ENCODE data around the gene CAMTA1.

CAMTA1 gene

GRCh38 chr1:7610936-7611335 is 825.7 kb downstream of the CAMTA1 start:
- no peak for DNase-seq (ENCODE audit: low read depth in 3 of 3)

- DNase-seq (ENCODE audit: low read depth in 3 of 3): no peak
These were observed 826.3 kb downstream of the CAMTA1 start for GRCh38 chr1:7611421-7612010.

GRCh38 chr1:7613106-7613850 is 828.0 kb downstream of the CAMTA1 start:
- DNase-seq (ENCODE audit: low read depth in 3 of 3): no peak

- no peak for DNase-seq (ENCODE audit: low read depth in 3 of 3)
These were observed 828.6 kb downstream of the CAMTA1 start for GRCh38 chr1:7613851-7614205.

GRCh38 chr1:7614576-7615074 is 829.4 kb downstream of the CAMTA1 start:
- no peak for DNase-seq (ENCODE audit: low read depth in 3 of 3)

GRCh38 chr1:7615138-7615537 is 829.9 kb downstream of the CAMTA1 start:
- no peak for DNase-seq (ENCODE audit: low read depth in 3 of 3)

GRCh38 chr1:7616076-7616832 is 831.0 kb downstream of the CAMTA1 start:
- DNase-seq (ENCODE audit: low read depth in 3 of 3): no peak

- no peak for DNase-seq (ENCODE audit: low read depth in 3 of 3)
These were observed 831.7 kb downstream of the CAMTA1 start for GRCh38 chr1:7616953-7617352.

- DNase-seq (ENCODE audit: low read depth in 3 of 3): no peak
These were observed 832.6 kb downstream of the CAMTA1 start for GRCh38 chr1:7617826-7618225.

GRCh38 chr1:7620196-7620595 is 834.9 kb downstream of the CAMTA1 start:
- no peak for DNase-seq (ENCODE audit: low read depth in 3 of 3)

GRCh38 chr1:7621334-7622219 is 836.3 kb downstream of the CAMTA1 start:
- no peak for DNase-seq (ENCODE audit: low read depth in 3 of 3)

GRCh38 chr1:7623842-7624241 is 838.6 kb downstream of the CAMTA1 start:
- DNase-seq (ENCODE audit: low read depth in 3 of 3): no peak

- no peak for DNase-seq (ENCODE audit: low read depth in 3 of 3)
These were observed 839.6 kb downstream of the CAMTA1 start for GRCh38 chr1:7624791-7625355.

- no peak for DNase-seq (ENCODE audit: low read depth in 3 of 3)
These were observed 840.1 kb downstream of the CAMTA1 start for GRCh38 chr1:7625401-7625800.

- DNase-seq (ENCODE audit: low read depth in 3 of 3): no peak
These were observed 843.0 kb downstream of the CAMTA1 start for GRCh38 chr1:7628273-7628672.

- no peak for DNase-seq (ENCODE audit: low read depth in 3 of 3)
These were observed 843.8 kb downstream of the CAMTA1 start for GRCh38 chr1:7629011-7629410.

- no peak for DNase-seq (ENCODE audit: low read depth in 3 of 3)
These were observed 844.4 kb downstream of the CAMTA1 start for GRCh38 chr1:7629465-7630195.

- DNase-seq (ENCODE audit: low read depth in 3 of 3): no peak
These were observed 845.1 kb downstream of the CAMTA1 start for GRCh38 chr1:7630378-7630777.

- no peak for DNase-seq (ENCODE audit: low read depth in 3 of 3)
These were observed 846.9 kb downstream of the CAMTA1 start for GRCh38 chr1:7632176-7632575.

- DNase-seq (ENCODE audit: low read depth in 3 of 3): no peak
These were observed 847.4 kb downstream of the CAMTA1 start for GRCh38 chr1:7632681-7633080.

Data from stimulated activated CD4-positive, alpha-beta T cell treated with anti-CD3 and anti-CD28 coated beads, TNF-alpha, amount 100 ng/mL, for 4 hours (primary cell).